SK-N-DZ (cell line): Measurements from ENCODE around the gene ZNF138.

ENCODE experiments used
- DNase-seq: peaks from one replicate; pipeline ENCODE4 v3.0.0-alpha.2; 2015; ENCODE audit warnings: low spot score

The ZNF138 gene

GRCh38 chr7:64875258-64875657, 81.0 kb downstream of the ZNF138 start:
- DNase-seq: no peak

DNA sequence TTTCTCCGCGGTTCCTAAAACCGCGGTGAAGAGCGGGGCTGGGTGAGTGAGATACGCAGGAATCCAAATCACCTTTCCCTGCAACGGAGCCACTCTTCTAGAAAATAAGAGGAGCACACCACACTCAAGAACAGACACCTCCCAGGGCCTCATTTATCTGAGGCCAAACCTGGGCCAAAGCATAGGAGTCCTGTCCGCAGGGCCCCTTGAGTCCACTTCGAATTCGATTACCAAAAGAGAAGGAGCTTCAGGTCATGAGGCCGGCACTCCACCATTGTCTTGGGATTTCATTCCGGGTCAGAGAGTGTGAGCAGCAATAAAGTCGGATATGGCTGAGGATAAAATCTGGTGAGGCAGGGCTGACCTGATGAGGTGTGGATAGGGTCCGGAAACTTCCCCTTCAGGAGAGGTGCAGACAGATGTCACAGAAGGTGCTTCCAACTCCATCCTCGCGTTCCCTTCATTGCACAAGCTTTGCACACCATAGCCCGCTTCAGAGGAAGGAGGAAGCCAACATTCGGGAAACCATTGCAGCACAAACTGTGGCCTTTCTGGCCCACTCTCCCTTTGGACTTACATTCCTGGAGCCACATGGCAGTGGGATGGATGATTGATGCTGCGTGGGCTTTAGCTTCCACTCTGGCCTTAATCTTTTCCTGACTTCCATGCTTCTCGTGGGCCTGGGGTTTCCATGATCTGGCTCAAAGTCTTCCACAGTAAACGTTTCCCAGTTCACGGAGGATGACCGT, 81.6 kb downstream of the ZNF138 start:
- DNase-seq: no peak

- DNase-seq: peak; percentile 85
Observed at GRCh38 chr7:64876792-64877713, 82.8 kb downstream of the ZNF138 start.

DNA sequence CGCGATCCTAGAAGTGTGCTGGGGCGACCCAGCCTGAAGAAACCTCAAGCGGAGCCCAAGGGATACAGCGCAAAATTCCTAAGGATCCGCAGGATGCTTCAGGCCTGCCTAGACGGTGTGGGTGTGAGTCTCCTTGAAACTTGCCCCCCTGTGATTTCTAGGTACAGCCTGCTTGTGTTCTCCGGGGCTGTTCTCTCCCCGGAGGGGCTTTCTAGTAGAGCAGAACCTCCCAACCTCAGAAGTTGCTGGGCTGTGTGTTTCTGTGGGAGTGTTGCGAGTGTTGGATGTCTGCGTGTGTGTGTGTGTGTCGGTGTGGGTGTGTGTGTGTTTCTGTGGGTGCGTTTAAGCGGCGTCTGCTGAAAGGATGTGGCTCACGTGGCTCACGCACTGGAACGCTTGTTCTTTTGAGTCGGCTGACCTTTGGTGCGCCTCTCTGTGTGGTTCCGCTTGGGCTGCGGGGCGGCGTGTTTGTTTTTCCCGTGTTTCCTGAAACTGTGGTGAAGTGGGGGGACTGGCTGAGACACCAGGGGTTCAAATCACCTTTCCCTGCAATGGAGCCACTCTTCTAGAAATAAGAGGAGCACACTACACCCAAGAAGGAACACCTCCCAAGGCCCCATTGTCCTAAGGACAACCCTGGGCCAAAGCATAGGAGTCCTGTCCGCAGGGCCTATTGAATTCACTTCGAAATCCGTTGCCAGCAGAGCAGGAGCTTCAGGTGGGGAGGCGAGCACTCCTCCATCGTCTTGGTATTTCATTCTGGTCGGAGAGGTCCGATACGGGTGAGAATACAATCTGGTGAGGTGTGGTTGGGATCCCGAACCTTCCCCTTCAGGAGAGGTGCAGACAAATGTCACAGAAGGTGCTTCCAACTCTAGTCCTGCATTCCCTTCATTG, 83.7 kb downstream of the ZNF138 start:
- no peak for DNase-seq

- DNase-seq: no peak
Observed at GRCh38 chr7:64878684-64879083, 84.5 kb downstream of the ZNF138 start.

DNA sequence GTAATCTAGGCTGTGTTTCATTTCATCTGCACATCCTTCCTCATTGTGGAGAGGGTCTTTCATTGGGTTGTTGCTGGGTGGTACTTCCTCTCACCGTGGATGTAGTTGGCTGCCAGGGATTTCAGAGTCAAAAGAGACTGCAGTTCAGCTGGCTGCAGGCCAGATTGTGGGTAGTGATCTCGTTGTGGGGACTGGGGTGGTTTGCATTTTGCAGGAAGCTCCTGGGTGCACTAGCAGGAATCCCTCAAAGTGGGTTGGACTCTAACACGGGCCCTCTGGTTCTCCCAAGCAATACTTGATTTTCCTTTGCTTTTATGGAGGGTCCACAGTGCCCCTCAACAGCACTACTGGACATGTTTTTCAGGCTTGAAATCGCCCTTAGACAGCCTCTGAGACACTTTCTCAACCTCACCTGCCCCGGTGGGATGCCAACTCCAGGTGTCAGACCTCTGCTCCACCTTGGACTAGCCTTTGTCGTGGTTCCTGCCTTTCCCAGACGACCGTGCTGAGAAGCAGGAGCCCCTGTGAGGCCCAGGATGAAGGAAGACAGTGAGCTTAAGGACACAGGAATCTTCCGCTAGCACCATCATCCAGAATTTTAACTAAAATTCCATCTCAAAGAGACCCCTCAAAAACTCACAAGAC, 85.0 kb downstream of the ZNF138 start:
- no peak for DNase-seq

GRCh38 chr7:64879800-64880199, 85.6 kb downstream of the ZNF138 start:
- DNase-seq: no peak

GRCh38 chr7:64880322-64881297, 86.4 kb downstream of the ZNF138 start:
- no peak for DNase-seq

DNA sequence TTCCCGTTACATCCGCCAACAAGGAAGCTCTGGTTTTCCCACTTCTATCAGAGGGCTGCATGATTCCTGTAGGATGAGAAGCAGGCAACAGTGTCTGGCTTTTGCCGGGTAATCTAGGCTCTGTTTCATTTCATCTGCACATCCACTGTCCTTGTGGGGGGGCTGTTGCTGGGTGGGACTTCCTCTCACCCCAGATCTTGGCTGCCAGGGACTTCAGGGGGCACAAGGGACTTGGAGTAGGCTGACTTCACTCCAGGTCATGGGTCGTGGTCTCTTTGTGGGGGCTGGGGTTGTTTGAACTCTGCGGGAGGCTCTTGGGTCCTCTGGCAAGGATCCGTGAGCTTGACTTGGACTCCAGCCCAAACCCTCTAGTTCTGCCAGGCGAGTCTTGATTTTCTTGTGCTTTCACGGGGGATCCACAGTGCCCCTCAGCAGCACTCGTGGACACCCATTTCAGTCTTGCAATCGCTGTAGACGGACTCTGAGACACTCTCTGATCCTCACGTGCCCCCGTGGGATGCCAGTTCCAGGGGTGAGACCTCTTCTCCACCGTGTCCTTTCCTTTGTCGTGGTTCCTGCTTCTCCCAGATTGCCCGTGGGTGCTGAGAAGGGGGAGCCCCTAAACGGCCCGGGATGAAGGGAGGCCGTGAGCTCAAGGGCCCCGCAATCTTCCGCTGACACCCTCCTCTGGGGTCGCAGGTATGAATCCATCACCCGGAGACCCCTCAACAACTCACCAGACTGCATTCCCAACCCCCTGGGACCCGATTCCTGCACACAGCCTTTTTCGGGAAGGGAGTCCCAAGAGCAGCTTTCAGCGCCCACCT, 87.4 kb downstream of the ZNF138 start:
- no peak for DNase-seq

DNA sequence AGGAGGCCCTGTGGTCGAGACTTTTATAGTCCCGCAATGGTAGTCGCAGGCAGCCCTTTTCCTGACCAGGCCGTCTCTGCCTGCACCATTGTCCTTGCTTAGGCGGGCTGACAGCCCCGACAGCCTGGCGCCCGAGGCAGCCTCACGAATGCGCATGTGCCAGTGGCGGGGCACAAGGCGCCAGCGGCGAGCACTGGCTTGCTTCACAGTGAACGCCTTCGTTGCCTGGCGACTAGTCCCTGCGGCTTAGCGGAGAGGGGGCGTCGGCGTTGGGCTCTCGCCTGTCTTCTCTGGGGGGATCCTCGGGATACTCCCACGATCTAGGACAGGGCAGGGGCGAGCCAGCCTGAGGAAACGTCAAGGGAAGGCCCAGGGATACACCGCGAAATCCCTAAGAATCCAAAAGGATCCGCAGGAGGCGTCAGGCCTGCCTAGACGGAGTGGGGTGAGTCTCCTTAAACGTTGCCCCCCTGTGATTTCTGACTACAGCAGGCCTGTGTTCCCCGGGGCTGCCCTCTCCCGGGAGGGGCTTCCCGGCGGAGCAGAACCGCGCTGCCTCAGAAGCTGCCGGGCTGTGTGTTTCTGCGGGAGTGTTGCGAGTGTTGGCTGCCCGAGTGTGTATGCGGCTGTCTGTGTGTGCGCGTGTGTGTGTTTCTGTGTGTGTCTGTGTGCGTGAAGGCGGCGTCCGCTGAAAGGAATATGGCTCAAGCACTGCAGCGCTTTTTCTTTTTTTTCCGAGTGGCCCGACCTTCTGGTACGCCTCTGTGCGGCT, 88.3 kb downstream of the ZNF138 start:
- DNase-seq: no peak
